A673 (cell line): ENCODE data around the gene TMEM263. TPM values are rescaled to one million over a fixed set of nuclear protein-coding genes. Genes with fewer than 3 reads are reported as not detected.
"Not testable (repeated sequence)": the region's sequence is repeated elsewhere in the genome, so short reads cannot be mapped to it uniquely, and the experiment has no call there.

Source experiments
- BruUV-seq: library from RNA; stranded (reverse); fragments of 400-500 nt; replicated peaks from 2 replicates; lab custom pipeline; 2021; lab: Mats Ljungman, UMichigan
- CTCF ChIA-PET: fragments of 300-600 bp; sonication (Branson Sonifier 250); formaldehyde crosslinking; loops from one replicate; lab custom pipeline; 2022; ENCODE audit warnings: antibody characterized with exemption; lab: Charles Lee
- POLR2A ChIA-PET: fragments of 300-600 bp; sonication (Branson Sonifier 250); formaldehyde crosslinking; loops from one replicate; lab custom pipeline; 2022; ENCODE audit warnings: antibody characterized with exemption; ENCODE audit not compliant: low non-redundant PET; lab: Charles Lee
- DNase-seq: peaks from one replicate; pipeline ENCODE4 v3.0.0-alpha.2; 2015; ENCODE audit warnings: low spot score
- H3K27ac ChIP-seq: fragments of 200-600 bp; sonication (generic); 2 replicates; pipeline ENCODE4 v1.5.1; 2016; ENCODE audit warnings: mixed run types, low read depth, mild to moderate bottlenecking, mixed read lengths, antibody characterized with exemption, low read length; ENCODE audit not compliant: poor library complexity, severe bottlenecking
- H3K27me3 ChIP-seq: fragments of 200-600 bp; sonication (generic); replicated peaks from 2 replicates; pipeline ENCODE4 v1.6.1; 2017; ENCODE audit warnings: mixed run types, low read depth, mild to moderate bottlenecking, mixed read lengths, antibody characterized with exemption, low read length; ENCODE audit not compliant: insufficient read depth, poor library complexity
- H3K36me3 ChIP-seq: fragments of 200-600 bp; sonication (generic); 2 replicates; pipeline ENCODE4 v1.6.1; 2016; ENCODE audit warnings: mixed run types, mild to moderate bottlenecking, mixed read lengths, antibody characterized with exemption, low read length; ENCODE audit not compliant: insufficient read depth, poor library complexity, severe bottlenecking
- H3K4me1 ChIP-seq: fragments of 200-600 bp; sonication (generic); 2 replicates; pipeline ENCODE4 v1.6.1; 2017; ENCODE audit warnings: mixed run types, mild to moderate bottlenecking, mixed read lengths, antibody characterized with exemption, low read length; ENCODE audit not compliant: insufficient read depth, poor library complexity, severe bottlenecking
- H3K4me3 ChIP-seq: fragments of 200-600 bp; sonication (generic); 2 replicates; pipeline ENCODE4 v1.5.1; 2016; ENCODE audit warnings: low read depth, mixed run types, mild to moderate bottlenecking, mixed read lengths, low read length; ENCODE audit not compliant: poor library complexity, severe bottlenecking
- H3K9me3 ChIP-seq: fragments of 200-600 bp; sonication (generic); 2 replicates; pipeline ENCODE4 v1.6.1; 2016; ENCODE audit warnings: mixed run types, low read depth, mild to moderate bottlenecking, mixed read lengths, antibody characterized with exemption, low read length; ENCODE audit not compliant: poor library complexity, severe bottlenecking
- EZH2 ChIP-seq: fragments of 200-600 bp; sonication (generic); IDR thresholded peaks from 2 replicates; pipeline ENCODE4 v1.6.1; 2017; ENCODE audit warnings: borderline replicate concordance, low read depth, mild to moderate bottlenecking, mixed read lengths, antibody characterized with exemption, low read length; ENCODE audit not compliant: poor library complexity, severe bottlenecking
- intact Hi-C: fragments of 100-400 bp; cut with micrococcal nuclease; formaldehyde crosslinking; loops from one replicate; pipeline ENCODE4 v1.10.0; 2022; ENCODE audit not compliant: unreplicated experiment
- total RNA-seq: library from RNA; stranded (reverse); gene quantifications from 2 replicates; pipeline ENCODE4 v1.2.3, GENCODE V29; 2021
- TF ChIP-seq, protein P1 (sequence below): fragments of 300-800, 200-600 bp; sonication (generic); conservative IDR thresholded peaks from 2 replicates; pipeline ENCODE4 v1.5.1; 2017; ENCODE audit warnings: low read depth, mild to moderate bottlenecking, antibody characterized with exemption, low read length, moderate library complexity, mixed read lengths

Gene TMEM263
- total RNA-seq, 1 experiment from 2014 or later = 32.3 TPM

DNA sequence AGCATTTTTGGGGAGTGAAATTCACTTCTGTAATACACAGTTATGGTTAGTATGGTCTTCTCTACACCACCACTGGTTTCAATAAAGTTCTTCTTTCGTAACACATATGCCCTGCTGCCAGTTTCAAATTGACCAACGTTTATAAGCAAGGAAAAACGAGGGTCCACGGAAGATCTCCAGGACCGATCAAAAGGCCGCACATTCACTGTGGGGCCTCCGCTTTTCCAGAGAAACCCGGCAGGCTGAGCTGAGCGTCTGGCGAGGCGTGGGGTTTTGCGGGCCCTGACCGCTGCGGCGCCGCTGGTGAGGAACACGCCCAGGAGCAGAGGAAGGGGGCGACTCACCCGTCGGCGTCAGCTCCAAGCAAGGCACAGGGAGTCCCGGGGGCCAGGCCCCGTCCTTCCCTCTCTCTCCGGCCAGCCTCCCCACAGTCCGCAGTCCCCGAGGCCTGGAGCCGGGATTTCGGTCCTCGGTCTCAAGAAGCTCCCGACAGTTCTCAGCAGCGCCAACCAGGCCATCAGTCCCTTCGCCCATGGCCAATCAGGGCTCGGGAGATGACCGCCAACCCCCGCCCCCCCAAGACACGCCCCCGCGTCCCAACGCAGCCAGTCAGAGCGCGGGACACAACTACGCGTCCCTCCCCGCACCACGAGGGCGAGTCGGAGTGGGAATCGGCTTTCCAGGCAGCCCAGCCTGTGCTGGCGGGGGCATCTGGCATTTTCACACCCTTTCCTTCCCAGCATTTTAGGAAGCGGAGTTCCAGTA, 31.1 kb downstream of the TMEM263 start, which contains the start of gene MTERF2:
TSS of gene MTERF2 (minus strand) at position 522 of the 765 bp plus-strand sequence. CDS start 8,432 bp downstream, outside the sequence.
- intact Hi-C loops = no loop called here
- TSS peak; percentile 54 for BruUV-seq
- H3K4me3 ChIP-seq = peak within 1 kb of the TSS; percentile 65
- no peaks in the 10 kb centered on the region for H3K9me3 ChIP-seq
- H3K27me3 ChIP-seq = no peaks in the 10 kb centered on the region
- peaks cover 9% of the 10 kb centered on the region for H3K36me3 ChIP-seq
- peak within 1 kb of the TSS; percentile 76 for H3K27ac ChIP-seq
- peak; percentile 97 for DNase-seq
- no peaks in the 10 kb centered on the region for H3K4me1 ChIP-seq
- TF ChIP-seq, protein P1, sequence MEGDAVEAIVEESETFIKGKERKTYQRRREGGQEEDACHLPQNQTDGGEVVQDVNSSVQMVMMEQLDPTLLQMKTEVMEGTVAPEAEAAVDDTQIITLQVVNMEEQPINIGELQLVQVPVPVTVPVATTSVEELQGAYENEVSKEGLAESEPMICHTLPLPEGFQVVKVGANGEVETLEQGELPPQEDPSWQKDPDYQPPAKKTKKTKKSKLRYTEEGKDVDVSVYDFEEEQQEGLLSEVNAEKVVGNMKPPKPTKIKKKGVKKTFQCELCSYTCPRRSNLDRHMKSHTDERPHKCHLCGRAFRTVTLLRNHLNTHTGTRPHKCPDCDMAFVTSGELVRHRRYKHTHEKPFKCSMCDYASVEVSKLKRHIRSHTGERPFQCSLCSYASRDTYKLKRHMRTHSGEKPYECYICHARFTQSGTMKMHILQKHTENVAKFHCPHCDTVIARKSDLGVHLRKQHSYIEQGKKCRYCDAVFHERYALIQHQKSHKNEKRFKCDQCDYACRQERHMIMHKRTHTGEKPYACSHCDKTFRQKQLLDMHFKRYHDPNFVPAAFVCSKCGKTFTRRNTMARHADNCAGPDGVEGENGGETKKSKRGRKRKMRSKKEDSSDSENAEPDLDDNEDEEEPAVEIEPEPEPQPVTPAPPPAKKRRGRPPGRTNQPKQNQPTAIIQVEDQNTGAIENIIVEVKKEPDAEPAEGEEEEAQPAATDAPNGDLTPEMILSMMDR = no peak
- no peak for TF ChIP-seq EZH2
- ChIA-PET CTCF (interaction anchor here (0.6 kb wide), 1 partner anchor 689 kb away, joined by 4 read pairs; no protein-coding TSS in a partner anchor), POLR2A (interaction anchor here (0.6 kb wide), 1 partner anchor 507 kb away, joined by 8 read pairs; no protein-coding TSS in a partner anchor)

DNA sequence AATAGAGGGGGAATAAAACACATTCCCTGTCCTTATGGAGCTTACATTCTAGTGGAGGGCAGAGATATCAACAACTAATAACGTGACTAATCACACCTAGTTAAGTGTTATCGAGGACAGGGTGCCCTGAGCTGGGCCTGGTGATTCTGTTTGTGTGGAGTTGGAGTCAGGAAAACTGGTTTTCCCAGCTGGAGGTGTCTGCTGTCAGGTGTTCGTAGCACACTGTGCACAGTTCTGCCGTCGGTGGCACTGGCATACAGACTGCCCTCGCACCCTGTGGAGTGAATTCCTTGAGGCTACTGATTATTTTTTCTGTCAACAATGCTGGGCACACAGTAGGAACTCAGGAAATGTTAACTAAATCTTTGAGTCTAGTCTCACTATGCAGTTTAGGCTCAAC, 32.1 kb downstream of the TMEM263 start:
- Histone ChIP-seq H3K36me3 (peaks cover 9% of the 10 kb centered on the region), H3K27me3 (no peaks in the 10 kb centered on the region), H3K27ac (no peak overlapping the region), H3K4me3 (peak overlapping the region; percentile 65), H3K4me1 (no peaks in the 10 kb centered on the region), H3K9me3 (no peaks in the 10 kb centered on the region)
- POLR2A ChIA-PET = no interaction called here
- no peak for TF ChIP-seq EZH2
- TF ChIP-seq, protein P1 = no peak
- no peak for DNase-seq
- CTCF ChIA-PET = no interaction called here
- intact Hi-C loops = no loop called here
- no TSS peak for BruUV-seq

DNA sequence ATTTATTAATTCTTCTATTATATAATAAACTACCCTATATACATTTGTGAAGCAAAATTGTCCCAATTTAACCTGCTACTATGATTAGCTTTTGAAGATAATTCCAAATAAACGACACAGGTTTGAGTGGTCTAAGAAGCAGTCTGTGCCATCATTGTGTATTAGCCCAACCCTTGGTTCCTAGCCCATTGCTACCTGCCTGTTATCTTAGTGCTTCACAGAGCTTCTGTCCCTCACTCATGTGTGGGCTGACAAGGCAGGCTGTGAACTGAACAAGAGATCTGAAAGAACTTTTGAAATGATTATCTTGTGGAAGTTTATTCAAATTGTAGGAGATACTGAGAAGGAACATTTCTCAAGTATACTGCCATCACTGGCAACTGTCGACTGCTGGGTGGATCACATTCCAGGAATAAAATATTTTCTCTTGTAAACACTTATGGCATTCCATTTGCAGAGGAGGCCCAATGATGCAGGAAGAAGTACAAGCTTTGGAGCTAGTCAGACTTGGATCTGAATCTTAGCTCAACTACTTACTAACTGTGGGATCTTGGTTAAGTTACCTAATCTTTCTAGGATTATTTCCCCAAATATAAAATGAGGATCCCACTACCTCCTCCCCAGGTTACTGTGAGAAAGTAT, 39.0 kb downstream of the TMEM263 start:
- H3K27ac ChIP-seq = no peak overlapping the region
- intact Hi-C loops = no loop called here
- no peaks in the 10 kb centered on the region for H3K4me1 ChIP-seq
- CTCF ChIA-PET = no interaction called here
- no peaks in the 10 kb centered on the region for H3K9me3 ChIP-seq
- no peak overlapping the region for H3K4me3 ChIP-seq
- no TSS peak for BruUV-seq
- no peak for DNase-seq
- no peak for TF ChIP-seq EZH2
- TF ChIP-seq, protein P1 = no peak
- peaks cover 6% of the 10 kb centered on the region for H3K36me3 ChIP-seq
- H3K27me3 ChIP-seq = no peaks in the 10 kb centered on the region
- POLR2A ChIA-PET = no interaction called here

DNA sequence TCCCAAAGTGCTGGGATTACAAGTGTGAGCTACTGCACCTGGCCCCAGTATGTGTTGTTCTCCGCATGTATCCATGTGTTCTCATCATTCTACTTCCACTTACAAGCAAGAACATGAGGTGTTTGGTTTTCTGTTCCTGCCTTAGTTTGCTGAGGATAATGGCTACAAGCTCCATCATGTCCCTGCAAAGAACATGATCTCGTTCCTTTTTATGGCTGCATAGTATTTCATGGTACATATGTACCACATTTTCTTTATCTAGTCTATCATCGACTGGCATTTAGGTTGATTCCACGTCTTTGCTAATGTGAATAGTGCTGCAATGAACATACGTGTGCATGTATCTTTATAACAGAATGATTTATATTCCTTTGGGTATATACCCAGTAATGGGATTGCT, 40.4 kb downstream of the TMEM263 start:
- H3K27me3 ChIP-seq, CTCF ChIA-PET, POLR2A ChIA-PET, intact Hi-C loops, H3K27ac ChIP-seq, BruUV-seq, H3K36me3 ChIP-seq, H3K9me3 ChIP-seq, DNase-seq, H3K4me3 ChIP-seq, H3K4me1 ChIP-seq: not testable (repeated sequence)
